ENCODE measurements around the gene GNL2.

GNL2 gene

DNA sequence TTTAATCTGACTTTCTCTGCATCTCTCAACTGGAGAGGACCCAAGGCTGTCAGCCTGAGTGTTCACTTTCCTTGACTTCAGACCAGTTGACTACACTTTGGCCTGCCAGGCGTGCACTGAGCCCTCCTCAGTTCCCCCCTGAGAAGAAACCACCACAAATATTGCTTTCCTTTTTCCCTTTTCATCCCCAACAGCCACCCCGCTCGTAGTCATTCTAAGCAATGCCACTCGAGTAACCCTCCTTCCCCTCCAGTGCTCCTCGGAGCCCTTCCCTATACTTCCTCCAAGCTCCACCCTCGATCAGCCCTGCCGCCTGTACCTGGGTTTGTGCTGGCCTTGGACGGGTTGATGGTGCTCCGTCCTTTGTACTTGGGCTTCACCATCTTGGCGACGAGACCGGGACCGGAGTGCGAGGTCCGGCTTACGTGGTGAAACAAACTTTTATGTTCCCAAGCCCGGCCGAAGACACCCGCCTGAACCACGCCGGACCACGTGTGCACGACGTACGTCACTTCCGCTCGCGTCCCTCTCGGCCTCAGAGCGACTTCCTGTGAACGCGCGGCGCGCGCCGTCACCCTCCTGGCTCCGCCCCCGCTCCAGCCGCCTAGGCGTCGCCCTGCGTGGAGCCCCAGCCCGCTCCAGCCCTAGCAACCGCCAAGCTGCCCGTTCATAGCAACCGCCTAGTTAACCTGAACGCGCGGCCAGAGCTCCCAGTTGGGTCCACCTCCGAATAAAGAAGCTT, at the start of gene GNL2:
Gene GNL2 (minus strand): TSS at position 498 of the 742 bp plus-strand sequence. CDS start 115 bp downstream, at position 383.
- peak; percentile 91 for DNase-seq (ENCODE audit: low read depth)

- no peak for DNase-seq (ENCODE audit: low read depth)
These were observed 45.3 kb upstream of the GNL2 start for GRCh38 chr1:37641059-37641458.

DNA sequence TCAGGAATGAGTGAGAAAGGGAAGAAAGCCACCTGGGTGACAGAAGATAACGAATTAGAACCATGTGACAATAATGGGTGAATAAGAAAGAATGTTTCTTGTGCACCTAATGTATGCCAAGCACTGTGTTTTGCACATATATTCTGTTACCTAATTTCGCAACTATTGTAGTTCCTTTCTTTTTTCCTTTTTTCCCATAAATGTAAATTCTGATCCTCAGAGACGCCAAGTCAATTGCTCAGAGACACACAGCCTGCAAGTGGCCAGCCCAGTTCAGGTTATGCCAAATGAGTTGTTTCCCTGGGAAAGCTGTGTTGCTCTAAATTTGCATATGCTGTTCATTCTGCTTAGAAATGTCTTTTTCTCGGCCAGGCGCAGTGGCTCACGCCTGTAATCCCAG, 40.7 kb upstream of the GNL2 start:
- no peak for DNase-seq (ENCODE audit: low read depth)

GRCh38 chr1:37634992-37635902, 39.5 kb upstream of the GNL2 start:
- DNase-seq (ENCODE audit: low read depth) = no peak

GRCh38 chr1:37634244-37634991, 38.7 kb upstream of the GNL2 start, which contains the start of gene RSPO1:
Gene RSPO1 (minus strand): TSS chr1:37634892. CDS start chr1:37629661, 5,231 bp downstream.
- DNase-seq (ENCODE audit: low read depth) = no peak

GRCh38 chr1:37633938-37634243, 38.2 kb upstream of the GNL2 start:
- no peak for DNase-seq (ENCODE audit: low read depth)

GRCh38 chr1:37633040-37633937, 37.6 kb upstream of the GNL2 start:
- DNase-seq (ENCODE audit: low read depth) = no peak

GRCh38 chr1:37631036-37631435, 35.3 kb upstream of the GNL2 start:
- DNase-seq (ENCODE audit: low read depth) = no peak

- no peak for DNase-seq (ENCODE audit: low read depth)
These were observed 34.8 kb upstream of the GNL2 start for GRCh38 chr1:37630426-37631028.

DNA sequence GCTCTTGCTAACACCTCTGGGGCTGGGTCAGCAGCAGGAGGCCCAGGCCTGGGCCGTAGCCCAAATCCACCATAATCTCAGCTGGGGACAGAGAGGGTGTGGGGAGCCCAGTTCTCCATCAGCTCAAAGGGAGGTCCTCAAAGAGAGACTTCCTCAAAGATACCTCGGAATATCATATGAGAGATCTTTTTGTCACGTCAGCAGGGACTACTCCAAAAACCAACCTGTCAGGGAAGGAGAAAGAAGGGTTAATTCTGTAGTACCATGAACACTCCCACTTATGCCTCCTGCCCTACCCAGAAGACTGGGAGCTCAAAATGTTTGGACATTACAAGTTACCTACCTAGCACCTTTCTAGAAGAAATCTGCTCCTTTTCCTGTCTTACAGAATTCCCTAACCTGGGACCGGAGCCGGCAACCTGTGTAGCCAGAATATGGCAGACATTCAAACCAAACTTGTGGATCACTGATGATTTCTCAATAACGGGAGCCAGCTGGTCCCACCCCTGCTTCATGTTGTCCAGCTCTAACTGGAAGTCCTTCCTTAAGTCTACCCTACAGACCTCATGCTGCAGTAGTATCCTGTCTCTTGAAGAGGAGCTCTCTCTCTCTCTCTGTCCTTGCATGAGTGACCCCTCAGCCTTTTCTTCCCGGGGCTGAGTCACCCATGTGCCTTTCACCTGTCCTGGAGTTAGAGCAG, 34.1 kb upstream of the GNL2 start:
- DNase-seq (ENCODE audit: low read depth) = no peak

DNA sequence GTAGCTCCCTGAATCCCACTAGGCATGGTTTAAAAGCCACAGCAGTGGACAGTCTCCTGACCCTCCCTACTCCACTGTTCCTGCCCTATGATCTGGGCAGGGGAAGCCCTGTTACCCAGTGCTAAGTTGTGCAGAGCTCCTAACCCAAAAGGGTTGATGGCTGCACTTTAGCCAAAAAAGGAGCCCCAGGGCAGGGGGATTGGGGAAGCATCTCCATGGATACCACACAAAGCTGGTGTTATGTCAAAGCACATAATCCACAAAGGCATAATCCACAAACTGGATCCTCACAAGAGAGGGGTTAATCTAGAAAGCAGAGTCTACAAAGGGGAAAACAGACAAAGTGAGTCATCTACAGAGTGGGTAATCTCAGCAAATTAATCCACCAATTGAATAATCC, 33.3 kb upstream of the GNL2 start:
- no peak for DNase-seq (ENCODE audit: low read depth)

- DNase-seq (ENCODE audit: low read depth) = no peak
These were observed 32.4 kb upstream of the GNL2 start for GRCh38 chr1:37628026-37628556.

DNA sequence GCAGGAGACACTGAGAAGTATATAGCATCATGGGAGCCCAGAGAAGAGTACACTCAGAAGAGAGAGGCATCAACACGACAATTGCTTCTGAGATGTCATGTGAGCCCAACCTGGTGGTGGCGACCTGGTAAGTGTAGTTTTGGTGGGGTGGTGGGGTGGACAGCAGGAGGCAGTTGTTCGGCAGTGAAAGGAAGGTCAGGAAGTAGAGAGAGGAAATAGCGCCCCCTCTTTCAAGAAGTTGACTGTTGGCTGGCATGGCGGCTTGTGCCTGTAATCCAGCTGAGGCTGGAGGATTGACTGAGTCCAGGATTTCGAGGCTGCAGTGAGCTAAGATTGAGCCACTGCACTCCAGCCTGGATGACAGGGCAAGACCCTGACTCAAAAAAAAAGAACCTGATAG, 26.4 kb upstream of the GNL2 start:
- no peak for DNase-seq (ENCODE audit: low read depth)

DNA sequence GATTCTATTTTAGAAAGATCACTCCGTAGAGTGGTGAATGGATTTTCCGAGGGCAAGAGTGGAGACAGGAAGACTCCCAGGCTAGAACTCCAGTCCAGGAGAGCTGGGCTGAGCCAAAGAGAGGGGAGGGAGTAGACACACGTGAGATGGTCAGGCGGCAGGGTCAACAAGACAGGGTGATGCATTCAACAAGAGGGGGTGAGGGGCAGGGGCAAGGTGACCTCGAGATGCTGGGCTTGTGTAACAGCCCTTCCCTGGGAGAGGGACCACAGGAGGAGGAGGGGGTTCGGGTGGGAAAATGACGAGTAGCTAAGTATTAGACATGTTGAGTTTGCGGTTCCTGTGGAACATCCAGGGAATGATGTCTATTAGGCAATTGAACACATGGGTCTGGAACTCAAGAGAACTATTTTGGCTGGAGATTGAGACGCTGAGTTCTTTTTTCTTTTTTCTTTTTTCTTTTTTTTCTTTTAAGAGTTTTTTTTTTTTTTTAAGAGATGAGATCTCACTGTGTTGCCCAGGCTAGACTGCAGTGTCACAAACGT, 25.7 kb upstream of the GNL2 start:
- DNase-seq (ENCODE audit: low read depth) = no peak

GRCh38 chr1:37620707-37621106, 25.0 kb upstream of the GNL2 start:
- no peak for DNase-seq (ENCODE audit: low read depth)

DNA sequence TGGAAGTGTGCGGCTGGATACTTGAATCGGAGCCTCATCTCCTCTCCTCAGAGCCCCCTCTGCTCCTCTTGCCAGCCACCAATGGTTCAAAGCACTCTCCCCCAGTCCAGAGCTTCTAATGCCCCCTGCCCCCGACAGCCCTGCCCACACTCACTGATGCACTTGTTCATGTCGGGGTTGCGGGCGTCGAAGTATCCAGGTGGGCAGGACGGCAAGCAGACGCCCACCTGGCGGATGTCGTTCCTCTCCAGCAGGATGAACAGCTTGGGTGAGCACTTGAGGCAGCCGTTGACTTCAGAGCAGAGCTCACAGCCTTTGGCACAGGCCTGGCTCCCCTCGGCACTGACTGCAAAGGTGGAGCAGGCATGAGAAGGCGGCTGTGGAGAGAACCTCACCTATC, 20.6 kb upstream of the GNL2 start:
- no peak for DNase-seq (ENCODE audit: low read depth)

GRCh38 chr1:37614105-37614504, 18.4 kb upstream of the GNL2 start:
- no peak for DNase-seq (ENCODE audit: low read depth)

GRCh38 chr1:37612186-37612585, 16.4 kb upstream of the GNL2 start:
- no peak for DNase-seq (ENCODE audit: low read depth)

DNA sequence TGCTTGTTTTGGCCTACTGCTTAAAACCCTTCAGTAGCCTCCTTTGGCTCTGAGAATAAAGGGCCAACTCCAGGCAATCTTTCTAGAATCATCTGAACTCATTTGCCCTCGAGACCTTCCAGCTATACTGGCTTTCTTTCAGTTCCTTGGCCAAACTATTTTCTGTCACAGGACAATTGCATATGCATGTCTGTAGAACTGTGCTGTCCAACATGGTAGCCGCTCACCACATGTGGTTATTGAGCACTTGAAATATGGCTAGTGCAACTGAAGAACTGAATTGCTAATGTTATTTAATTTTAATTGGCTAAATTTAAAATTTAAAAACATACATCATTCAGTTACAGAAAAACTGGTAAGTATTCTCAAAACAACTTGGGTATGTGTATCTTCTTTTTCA, 14.3 kb upstream of the GNL2 start:
- no peak for DNase-seq (ENCODE audit: low read depth)

DNA sequence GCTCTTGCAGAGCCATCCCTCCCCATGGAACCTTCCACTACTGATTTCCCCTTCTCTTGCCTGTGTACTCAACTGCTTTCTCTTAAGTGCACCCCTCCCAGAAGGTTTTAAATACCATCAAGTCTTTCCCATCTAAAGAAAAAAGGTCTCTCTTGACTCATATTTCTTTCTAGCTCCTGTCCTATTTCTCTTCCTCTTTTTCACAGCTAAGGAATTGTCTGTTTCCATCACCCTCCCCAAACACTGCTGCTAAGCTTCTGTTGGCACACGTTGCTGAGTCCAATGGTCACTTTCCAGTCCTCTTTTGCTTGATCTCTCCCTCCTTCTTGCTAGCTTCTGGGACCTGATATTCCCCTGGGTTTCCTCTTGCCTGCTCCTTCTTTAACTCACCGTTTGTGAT, 13.3 kb upstream of the GNL2 start:
- DNase-seq (ENCODE audit: low read depth) = no peak

Data from fibroblast of the conjunctiva (primary cell).